NCI-H82 (cell line): ENCODE measurements around the gene ANKRD55.
"Not testable (repeated sequence)": the region's sequence is repeated elsewhere in the genome, so short reads cannot be mapped to it uniquely, and the experiment has no call there.

Source experiments
- DNase-seq: peaks from one replicate; lab custom pipeline; 2025; lab: John Stamatoyannopoulos, UW

ANKRD55 gene

DNA sequence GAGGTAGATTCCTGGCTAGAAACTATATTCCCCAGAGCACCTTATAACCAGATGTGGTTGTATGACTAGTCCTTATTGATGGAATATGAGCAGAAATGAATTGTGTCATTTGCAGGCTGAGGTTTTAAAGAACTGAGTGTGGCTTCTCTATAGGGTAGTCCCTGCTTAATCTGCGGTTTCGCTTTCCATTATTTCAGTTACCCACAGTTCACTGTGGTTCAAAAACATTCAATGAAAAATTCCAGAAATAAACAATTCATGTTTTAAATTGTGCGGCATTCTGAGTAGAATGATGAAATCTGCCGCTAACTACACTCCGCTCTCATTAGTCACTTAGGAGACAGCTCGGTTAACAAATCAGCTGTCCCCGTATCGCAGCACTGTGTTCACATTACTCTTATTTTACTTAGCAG is 65.1 kb downstream of the ANKRD55 start:
- no peak for DNase-seq

DNA sequence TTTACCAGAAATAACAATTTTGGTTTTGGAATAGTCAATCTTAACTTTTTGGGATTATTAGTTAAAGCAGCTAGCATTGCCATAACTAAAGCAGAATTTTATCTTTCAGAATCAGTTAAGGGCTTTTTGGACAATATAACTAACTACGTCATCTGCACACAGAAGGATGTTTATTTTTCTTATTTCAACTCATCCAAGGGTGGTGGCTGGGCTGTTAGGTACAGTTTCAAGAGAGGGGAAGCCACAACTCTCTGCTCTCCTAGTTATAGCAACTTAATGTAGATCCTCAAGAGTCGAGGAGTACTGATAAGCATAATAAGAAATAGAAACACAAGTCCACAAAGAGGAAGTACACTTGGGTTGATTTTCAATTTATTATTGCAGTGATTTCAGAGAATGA is 65.6 kb downstream of the ANKRD55 start:
- DNase-seq = no peak

DNA sequence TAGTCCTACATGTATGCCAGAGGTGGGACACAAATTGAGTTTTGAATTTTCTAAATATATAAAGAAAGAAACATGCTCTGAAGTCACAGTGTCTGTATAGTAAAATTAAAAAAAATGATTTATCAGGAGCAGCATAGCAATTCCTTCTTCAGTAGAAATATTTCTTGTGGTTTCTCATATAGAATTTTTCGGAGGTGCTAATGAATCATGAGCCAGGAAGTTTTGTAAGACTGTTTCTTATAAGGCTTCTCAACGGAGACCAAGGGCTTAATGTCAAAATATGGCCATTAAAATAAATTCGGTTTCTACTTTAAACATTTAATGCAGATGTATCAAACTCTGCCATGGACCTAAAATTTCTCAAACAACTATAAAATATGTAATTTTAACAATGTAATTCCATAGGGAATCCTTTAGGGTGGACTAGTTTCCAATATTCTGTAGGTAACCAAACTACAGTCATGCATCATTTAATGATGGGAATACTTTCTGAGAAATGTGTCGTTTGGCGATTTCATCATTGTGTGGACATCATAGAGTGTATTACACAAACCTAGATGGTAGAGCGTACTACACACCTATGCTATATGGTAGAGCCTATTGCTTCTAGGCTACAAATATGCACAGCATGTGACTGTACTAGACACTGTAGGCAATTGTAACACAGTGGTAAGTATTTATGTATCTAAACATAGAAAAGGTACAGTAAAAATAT is 66.3 kb downstream of the ANKRD55 start:
- no peak for DNase-seq

DNA sequence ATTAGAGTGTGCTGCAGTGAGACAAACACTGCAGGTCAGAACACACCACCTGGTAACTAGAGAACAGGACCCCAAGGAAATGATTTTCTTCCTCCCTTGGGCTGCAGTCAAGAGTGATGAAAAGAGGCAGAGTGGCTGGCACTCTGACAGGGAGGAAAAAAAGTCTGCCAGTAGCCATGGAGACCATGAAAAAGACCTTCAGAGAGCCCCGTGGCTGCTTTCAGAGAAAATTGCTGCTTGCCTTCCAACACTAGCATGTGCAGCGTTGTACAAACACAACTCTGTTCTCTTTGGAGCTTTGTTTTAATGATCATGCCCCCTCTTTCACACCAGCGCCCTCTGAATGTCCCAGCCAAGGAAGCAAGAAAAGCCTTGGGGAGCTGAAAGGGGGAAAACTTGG is 68.8 kb downstream of the ANKRD55 start:
- no peak for DNase-seq

DNA sequence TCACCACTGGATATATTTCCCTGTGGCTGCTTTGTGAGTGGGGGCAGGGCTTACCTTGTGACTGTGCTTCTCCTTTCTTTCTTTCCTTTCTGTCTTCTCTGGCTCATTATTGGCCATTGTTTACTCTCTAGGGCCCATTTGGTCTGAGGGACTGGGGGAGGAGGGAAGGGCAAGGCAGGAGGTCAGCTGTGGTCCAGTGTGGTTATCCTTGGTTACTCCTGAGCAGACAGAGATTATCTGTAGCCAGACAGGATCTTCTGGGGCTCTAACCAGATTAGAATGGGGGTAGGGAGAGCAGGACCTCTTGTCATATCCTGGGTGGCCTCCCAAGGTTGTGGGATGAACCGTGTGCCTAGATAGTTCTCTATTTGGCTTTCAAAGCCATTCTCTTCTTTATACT is 71.2 kb downstream of the ANKRD55 start:
- peak; percentile 78 for DNase-seq

DNA sequence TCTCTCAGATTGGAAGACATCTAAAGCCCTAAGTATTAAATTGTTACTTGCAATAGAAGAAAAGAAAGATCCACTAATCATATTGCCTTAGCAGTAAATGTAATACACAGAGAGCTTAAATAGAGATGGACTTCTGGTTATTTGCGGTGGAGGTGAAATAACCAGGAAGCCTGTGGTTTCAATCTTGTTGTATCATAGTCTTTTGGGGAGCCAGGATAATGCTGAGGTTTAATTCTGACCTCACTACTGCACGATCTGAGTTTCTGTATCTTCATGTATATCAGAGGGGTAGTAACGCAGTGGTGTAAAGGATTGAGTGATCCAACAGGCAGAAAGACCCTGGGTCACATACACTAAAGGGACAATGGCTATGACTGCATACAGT is 71.7 kb downstream of the ANKRD55 start:
- DNase-seq = no peak

DNA sequence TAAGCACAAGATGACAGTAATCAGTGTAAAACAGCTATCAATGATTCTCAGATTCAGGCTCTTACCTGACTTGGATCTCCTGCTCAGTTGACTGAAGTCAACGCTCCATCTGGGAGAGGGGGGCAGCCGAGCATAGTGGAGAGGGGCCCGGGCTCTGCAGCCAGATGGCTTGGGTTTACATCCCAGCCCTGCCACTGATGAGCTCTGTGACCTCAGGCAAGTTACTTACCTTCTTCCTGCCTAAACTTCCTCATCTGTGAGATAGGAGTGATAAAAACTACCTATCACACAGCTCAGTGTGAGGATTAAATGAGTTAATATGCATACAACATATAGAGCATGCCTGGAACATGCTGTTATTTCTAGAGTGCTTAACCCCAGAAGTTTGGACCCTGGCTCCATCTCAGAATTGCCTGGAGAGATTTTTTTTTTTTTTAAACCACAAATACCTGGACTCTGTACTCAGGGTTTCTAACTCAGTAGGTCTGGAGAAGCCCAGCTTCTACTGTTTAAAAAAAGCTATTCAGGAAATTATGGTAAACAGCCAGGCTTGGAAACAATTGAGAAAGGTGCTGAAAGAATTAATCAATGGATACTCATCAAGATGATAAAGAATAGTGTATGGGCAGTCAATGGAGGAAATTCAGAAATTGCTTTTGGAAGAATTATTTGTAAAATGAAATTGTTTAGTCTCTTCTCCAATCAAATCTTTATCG is 72.2 kb downstream of the ANKRD55 start:
- DNase-seq = peak; percentile 65

DNA sequence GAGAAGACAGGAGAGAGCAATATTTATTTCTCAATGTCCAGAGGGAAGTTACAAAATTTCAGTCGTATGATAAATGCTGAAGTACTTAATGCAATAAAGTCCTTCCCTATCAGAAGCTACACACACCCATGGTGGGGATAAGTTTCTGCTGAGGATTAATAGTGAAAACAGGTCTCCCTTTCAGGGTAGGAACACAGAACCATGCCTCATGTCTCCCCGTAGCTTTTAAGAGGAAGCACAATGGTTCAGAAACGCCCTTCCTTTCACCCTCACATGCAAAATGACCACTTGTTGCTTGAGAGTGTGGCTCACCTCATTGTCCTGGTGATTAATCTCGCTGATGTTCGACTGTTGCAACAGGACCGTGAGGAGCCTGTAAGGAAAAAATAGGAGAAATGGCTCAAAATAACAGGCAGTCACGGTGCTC is 73.6 kb downstream of the ANKRD55 start:
- no peak for DNase-seq

DNA sequence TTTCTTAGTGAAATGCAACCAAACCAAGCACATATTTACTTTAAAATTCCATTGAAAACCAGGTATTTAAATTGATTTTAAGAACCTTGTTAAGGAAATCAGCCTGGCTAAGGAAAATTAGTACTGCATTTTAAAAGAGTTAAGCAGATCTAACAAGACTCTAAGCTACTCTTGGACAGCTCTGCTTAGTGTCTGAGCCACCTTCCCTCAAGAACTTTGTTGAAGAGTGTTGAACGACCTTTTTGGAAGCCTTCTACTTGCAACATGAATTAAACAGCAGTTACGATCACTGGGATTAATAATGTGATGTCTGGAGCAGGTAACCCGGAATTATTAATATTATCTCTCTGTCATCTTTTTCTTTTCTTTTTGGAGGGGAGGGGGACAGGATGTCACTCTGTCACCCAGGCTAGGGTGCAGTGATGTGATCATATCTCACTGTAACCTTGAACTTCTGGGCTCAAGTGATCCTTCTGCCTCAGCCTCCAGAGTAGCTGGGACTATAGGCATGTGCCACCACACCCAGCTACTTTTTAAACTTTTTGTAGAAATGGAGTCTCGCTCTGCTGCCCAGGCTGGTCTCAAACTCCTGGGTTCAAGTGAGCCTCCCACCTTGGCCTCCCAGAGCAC is 74.7 kb downstream of the ANKRD55 start:
- DNase-seq = no peak

DNA sequence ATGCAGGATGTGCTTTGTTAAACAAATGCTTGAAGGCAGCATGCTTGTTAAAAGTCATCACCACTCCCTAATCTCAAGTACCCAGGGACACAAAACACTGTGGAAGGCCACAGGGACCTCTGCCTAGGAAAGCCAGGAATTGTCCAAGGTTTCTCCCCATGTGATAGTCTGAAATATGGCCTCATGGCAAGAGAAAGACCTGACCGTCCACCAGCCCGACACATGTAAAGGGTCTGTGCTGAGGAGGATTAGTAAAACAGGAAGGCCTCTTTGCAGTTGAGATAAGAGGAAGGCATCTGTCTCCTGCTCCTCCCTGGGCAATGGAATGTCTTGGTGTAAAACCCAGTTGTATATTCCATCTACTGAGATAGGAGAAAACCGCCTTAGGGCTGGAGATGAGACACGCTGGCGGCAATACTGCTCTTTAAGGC is 75.9 kb downstream of the ANKRD55 start:
- peak; percentile 34 for DNase-seq

DNA sequence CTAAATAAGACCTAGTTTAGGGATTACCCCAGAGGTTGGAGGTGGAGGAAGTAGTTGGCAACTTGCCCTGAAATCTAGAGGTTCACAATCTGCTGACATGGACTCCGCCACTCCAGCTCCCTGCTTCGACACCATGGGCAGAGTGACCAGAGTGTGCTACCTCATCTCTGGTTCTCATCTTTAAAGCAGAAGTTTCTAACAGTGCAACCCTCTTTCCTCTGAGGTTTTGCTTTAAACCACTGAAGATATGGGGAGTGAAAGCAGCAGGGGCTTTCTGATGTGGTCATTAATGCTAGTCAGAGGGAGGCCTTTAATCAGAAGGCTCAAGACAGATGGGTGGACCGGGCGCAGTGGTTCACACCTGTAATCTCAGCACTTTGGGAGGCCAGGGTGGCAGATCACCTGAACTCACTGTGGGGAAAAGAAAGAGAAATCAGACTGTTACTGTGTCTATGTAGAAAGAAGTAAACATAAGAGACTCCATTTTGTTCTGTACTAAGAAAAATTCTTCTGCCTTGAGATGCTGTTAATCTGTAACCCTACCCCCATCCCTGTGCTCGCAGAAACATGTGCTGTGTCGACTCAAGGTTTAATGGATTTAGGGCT is 76.4 kb downstream of the ANKRD55 start:
- peak; percentile 40 for DNase-seq

DNA sequence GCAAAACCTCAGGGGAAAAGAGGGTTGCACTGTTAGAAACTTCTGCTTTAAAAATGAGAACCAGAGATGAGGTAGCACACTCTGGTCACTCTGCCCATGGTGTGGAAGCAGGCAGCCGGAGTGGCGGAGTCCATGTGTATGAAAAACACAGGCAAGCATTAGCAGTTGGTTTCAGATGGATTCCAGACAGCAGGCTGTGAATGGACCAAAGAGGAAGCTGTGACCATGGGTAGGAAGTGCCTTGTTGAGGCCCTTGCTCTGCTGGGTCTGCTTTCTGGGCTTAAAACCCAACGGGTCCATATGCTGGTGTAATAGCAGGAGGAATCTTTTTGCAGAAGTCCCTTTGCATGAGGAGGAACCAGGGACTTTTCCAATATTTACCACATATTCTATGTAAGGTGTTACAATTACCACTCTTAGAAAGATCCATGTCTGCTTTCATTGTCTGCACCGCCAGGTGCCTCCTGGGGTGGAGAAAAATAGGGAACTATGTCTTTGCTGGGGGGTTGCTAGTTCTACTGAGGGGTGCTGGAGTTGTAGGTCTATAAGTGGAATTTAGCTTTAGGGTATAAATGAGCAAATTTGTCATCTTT is 77.0 kb downstream of the ANKRD55 start:
- no peak for DNase-seq

DNA sequence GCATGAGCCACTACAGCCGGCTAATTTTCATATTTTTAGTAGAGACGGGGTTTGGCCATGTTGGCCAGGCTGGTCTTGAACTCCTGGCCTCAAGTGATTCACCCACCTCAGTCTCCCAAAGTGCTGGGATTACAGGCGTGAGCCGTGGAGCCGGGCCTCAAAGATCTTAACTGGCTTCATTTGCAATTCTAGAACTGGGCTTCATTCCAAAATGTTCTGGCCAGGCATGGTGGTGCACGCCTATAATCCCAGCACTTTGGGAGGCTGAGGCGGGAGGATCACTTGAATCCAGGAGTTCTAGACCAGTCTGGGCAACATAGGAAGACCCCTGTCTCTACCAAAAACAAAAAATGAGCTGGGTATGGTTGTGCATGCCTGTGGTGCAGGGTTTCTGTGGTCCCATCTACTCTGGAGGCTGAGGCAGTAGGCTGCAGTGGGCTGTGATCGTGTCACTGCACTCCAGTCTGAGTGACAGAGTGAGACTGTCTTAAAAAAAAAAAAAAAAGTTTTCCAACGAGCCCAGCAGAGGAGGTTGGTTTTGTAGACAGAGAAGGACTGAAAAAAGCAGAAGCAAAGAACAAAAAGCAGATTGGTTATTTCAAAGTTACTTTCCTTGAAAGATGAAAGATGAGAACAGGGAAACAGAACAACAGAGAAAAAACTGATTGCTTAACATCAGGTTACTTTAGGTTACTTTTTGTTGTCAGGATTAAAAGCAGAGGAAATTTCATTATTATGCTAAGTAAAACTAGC is 78.2 kb downstream of the ANKRD55 start:
- DNase-seq = no peak

DNA sequence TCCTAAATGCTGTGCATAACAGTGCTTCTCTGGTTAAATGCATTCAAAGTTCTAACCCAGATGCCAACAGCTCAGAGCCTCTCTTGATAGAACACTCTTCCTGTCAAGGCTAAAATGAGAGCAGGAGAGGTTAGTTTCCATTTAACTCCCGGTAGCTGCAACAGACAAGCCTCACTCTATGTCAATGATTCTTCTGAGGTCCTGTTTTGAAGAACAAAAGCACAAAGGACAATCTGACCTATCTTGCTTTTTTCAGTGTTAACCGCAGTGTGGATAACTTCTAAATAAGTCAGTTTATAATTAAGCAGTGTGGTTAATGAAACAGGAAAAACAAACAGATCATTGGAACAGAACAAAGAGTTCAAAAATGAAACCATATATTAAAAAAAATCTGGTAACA is 80.7 kb downstream of the ANKRD55 start:
- no peak for DNase-seq

DNA sequence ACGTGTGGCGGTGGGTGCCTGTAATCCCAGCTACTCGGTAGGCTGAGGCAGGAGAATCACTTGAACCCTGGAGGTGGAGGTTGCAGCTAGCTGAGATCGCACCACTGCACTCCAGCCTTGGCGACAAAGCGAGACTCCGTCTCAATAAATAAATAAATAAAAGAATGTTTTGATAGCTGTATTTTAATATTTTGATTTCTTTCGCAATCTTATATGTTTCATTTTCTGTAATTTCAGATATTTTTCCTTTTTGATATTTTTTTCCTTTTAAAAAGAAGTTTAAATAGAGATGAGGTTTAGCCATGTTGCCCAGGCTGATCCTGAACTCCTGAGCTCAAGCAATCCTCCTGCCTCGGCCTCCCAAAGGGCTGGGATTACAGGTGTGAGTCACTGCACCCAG is 82.4 kb downstream of the ANKRD55 start:
- DNase-seq = not testable (repeated sequence)

DNA sequence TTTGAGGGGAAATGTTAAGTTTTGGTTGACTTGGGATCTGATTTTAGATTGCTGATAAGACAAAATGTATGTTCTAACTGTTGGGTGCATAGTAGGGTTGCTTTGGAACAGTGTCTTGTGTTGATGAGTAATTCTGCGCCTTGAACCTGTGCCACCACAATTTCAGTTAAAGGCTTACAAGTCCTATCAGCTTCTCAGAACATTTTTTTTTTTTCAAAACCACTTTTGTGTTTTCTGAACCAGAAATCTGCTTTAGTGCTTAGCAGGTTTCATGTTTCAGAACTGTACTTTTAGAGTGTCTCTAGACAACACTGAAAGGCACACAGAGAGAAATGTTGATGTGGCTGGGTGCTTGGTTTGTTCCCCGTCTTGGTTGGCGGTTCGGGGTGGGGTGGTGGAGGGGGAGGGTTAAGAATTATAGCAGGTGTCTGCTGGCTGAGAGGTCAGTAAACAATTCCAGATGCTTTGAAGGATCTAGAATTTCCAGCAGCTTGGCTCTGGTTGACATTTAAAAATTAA is 84.6 kb downstream of the ANKRD55 start:
- DNase-seq = peak; percentile 55

DNA sequence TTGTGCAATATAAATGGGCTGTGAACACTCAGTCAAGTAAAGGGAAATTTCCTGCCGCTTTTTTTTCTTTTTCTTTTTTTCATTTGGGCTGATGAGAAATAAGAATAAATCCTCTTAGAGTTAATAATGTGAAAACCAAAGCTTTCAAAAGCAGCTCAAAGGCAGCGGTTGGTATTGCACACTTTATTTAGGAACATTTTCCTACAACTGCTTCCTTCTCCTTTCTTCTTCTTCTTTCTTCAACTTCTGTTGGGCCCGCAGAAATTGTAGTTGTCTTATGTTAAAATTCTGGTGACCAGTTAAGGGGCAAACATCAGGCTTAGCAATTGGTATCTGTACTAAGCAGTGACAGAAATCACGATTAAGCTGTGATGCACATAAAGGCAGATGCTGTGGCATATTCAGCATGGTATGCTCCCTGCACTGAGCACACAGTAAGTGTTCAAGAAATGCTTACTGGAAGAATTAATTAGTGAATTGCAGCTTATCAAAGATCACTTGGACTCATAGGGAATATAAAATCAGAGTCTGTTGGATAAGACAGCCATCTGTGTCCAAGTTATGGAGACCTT is 85.4 kb downstream of the ANKRD55 start:
- DNase-seq = peak; percentile 17

DNA sequence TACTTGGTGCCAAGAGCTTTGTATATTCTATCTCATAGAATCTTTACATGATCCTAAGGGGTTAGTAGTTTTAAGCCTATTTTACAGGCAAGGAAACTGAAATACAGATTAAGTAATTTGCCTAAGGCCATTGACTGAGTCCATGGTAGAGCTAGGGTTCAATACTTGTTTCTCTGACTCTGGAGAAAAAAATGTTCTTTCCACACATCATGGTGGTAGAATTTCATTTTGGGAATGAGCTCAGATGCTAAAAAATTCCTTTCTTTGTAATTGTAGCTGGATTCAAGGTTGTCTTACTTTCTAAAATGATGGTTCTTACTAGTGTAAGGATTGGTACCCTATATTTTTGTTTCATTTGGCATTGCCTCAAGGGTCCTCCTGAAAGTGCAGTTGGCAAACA is 86.0 kb downstream of the ANKRD55 start:
- DNase-seq = no peak

DNA sequence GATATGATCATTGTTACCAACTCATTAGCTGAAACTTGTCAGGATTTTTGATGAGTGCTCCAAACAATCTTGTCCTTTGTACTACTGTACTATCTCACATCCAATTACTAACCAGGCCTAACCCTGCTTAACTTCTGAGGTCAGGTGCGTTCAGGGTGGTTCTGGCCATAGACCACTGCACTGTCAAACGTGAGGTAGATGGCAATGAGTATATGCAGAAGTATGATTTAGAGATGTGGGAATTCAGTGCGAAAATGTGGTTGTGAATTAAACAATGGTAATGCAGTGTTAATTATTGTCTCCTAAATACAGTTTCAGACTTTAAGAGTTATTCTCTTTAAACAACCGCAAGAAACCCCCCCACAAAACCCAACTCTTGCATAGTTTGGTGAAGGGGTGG is 86.5 kb downstream of the ANKRD55 start:
- DNase-seq = no peak

DNA sequence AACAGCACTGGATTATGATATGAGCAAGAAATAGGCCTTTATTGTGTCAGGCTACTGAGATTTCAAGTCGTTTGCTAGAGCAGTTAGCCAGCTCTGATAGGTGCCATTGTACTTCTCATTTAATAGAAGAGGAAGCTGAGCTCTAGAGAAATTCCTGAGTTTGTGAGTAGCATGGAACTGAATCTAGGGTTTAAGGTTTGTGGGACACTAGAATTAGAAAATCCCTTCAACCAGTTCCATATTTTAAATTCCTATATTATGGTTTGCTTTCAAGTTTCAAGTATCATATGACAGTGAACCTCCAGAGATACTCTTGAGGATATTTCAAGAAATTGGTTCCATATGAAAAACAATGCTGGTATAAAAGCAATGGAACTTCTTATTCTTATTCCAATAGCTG is 87.6 kb downstream of the ANKRD55 start:
- no peak for DNase-seq

DNA sequence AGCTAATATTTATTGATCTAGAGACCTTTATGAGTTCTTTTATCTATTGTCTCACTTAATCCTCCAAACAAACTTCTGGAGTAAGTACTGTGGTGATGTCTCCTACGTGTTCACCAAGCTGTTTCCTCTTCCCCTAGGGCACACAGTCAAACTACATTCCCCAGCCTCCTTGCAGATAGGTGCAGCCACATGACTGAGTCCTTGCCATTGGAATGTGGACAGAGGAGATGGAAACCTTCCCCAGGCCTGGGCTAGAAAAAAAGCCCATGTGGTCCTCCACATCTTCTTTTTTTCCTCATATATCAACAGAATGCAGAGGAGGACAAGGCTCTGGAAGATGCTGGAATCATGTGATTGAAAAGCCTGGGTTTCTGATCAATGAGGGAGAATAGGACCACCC is 88.0 kb downstream of the ANKRD55 start:
- no peak for DNase-seq
